GM12878 (cell line): ENCODE measurements around the gene ERCC2. TPM values are rescaled to one million over a fixed set of nuclear protein-coding genes. Genes with fewer than 3 reads are reported as not detected.

ENCODE experiments used
- ATAC-seq: fragments of 200-7000 bp; cut with Tn5 transposase; 3 replicates; pipeline ENCODE4 v1.9.1; 2020; ENCODE audit warnings: mild to moderate bottlenecking, moderate library complexity
- BruUV-seq: library from RNA; stranded (reverse); fragments of 400-500 nt; replicated peaks from 2 replicates; lab custom pipeline; 2021; lab: Mats Ljungman, UMichigan
- CTCF ChIA-PET: fragments of 300-600 bp; sonication (Branson Sonifier 250); formaldehyde crosslinking; extraction: SDS; loops from one replicate; lab custom pipeline; 2021; ENCODE audit warnings: inconsistent platforms; lab: Yijun Ruan, JAX
- POLR2A ChIA-PET: fragments of 350-600 bp; formaldehyde crosslinking; extraction: SDS; loops from one replicate; lab custom pipeline; 2021; ENCODE audit warnings: inconsistent platforms; lab: Charles Lee
- RAD21 ChIA-PET: fragments of 300-600 bp; sonication (Branson Sonifier 250); formaldehyde crosslinking; loops from one replicate; lab custom pipeline; 2023; ENCODE audit warnings: antibody characterized with exemption; ENCODE audit not compliant: unreplicated experiment; lab: Charles Lee
- SMC1A ChIA-PET: fragments of 300-600 bp; sonication (Branson Sonifier 250); formaldehyde crosslinking; loops from one replicate; lab custom pipeline; 2023; ENCODE audit not compliant: unreplicated experiment, uncharacterized antibody; lab: Charles Lee
- DNase-seq: peaks from one replicate; pipeline ENCODE4 v3.0.0-alpha.2; 2011; ENCODE audit warnings: low read depth, low spot score
- FAIRE-seq: peaks from 3 replicates; lab custom pipeline; 2011; peaks lifted over from hg19 to GRCh38; lab: Jason Lieb, UNC
- H2AFZ ChIP-seq: 2 replicates; pipeline ENCODE4 v1.6.0; 2011; ENCODE audit warnings: low read depth, low read length, control low read depth; ENCODE audit not compliant: control insufficient read depth
- H3K27ac ChIP-seq: 2 replicates; pipeline ENCODE4 v1.5.1; 2011; ENCODE audit warnings: control low read depth; ENCODE audit not compliant: control insufficient read depth, insufficient read depth
- H3K27me3 ChIP-seq, 2 experiments: replicated peaks in 1 of 2; 2 replicates each; pipeline versions ENCODE4 v1.6.0 to v1.6.1; 2011; ENCODE audit warnings: low read length in 1 of 2; ENCODE audit not compliant: control insufficient read depth in 2 of 2, insufficient read depth in 2 of 2
- H3K36me3 ChIP-seq, 2 experiments: 2 replicates each; pipeline ENCODE4 v1.5.1; 2011; ENCODE audit warnings: low read length in 1 of 2; ENCODE audit not compliant: control insufficient read depth in 2 of 2, insufficient read depth in 2 of 2
- H3K4me1 ChIP-seq: 2 replicates; pipeline ENCODE4 v1.6.1; 2011; ENCODE audit warnings: mild to moderate bottlenecking, low read length, moderate library complexity, mixed read lengths; ENCODE audit not compliant: control insufficient read depth, insufficient read depth
- H3K4me2 ChIP-seq: 2 replicates; pipeline ENCODE4 v1.6.0; 2011; ENCODE audit warnings: control low read depth; ENCODE audit not compliant: control insufficient read depth, insufficient read depth
- H3K4me3 ChIP-seq: fragments of 200-600 bp; sonication (generic); 2 replicates; pipeline ENCODE4 v1.5.1; 2016
- H3K79me2 ChIP-seq: 2 replicates; pipeline ENCODE4 v1.6.0; 2011; ENCODE audit warnings: low read length; ENCODE audit not compliant: control insufficient read depth, insufficient read depth
- H3K9ac ChIP-seq: 2 replicates; pipeline ENCODE4 v1.8.0; 2011; ENCODE audit warnings: low read length, control low read depth, mixed read lengths; ENCODE audit not compliant: control insufficient read depth, insufficient read depth
- H3K9me3 ChIP-seq: replicated peaks from 3 replicates; pipeline ENCODE4 v1.5.1; 2011; ENCODE audit warnings: mild to moderate bottlenecking, low read length; ENCODE audit not compliant: control insufficient read depth, insufficient read depth
- H4K20me1 ChIP-seq: 2 replicates; pipeline ENCODE4 v1.6.0; 2011; ENCODE audit not compliant: control insufficient read depth, insufficient read depth
- ASH2L ChIP-seq: fragments of 300-600, 200-600 bp; sonication (generic); IDR thresholded peaks from 2 replicates; pipeline ENCODE4 v1.6.1; 2017; ENCODE audit warnings: low read depth, mild to moderate bottlenecking, borderline replicate concordance
- ATF7 ChIP-seq: fragments of 450-650 bp; IDR thresholded peaks from 2 replicates; pipeline ENCODE4 v1.6.1; 2016; ENCODE audit warnings: low read depth, mild to moderate bottlenecking
- BRCA1 ChIP-seq: IDR thresholded peaks from 2 replicates; pipeline ENCODE4 v1.6.1; 2011; ENCODE audit warnings: low read depth, low read length, improper control_type of control experiment
- CBX3 ChIP-seq: fragments of 200-600 bp; sonication (generic); IDR thresholded peaks from 2 replicates; pipeline ENCODE4 v1.6.1; 2016; ENCODE audit warnings: low read depth, borderline replicate concordance
- CHD4 ChIP-seq: fragments of 200-600 bp; sonication (generic); IDR thresholded peaks from 2 replicates; pipeline ENCODE4 v1.6.1; 2016; ENCODE audit warnings: mild to moderate bottlenecking
- EGR1 ChIP-seq, 2 experiments: IDR thresholded peaks; 1 replicate in 1 of 2; 2 replicates in 1 of 2; pipeline ENCODE4 v1.6.1; 2011 to 2012; ENCODE audit warnings: low read depth in 2 of 2, low read length in 2 of 2, borderline replicate concordance in 1 of 2, mild to moderate bottlenecking in 1 of 2, moderate library complexity in 1 of 2
- EP300 ChIP-seq, 2 experiments: fragments of 150-350 bp in 1 of 2; IDR thresholded peaks; 2 replicates each; pipeline ENCODE4 v1.6.1; 2011 to 2012; ENCODE audit warnings: low read depth in 2 of 2, low read length in 2 of 2, borderline replicate concordance in 1 of 2, improper control_type of control experiment in 1 of 2, inconsistent platforms in 1 of 2; ENCODE audit not compliant: control insufficient read depth in 1 of 2
- KAT2A ChIP-seq: conservative IDR thresholded peaks from 2 replicates; pipeline ENCODE4 v1.6.1; 2011; ENCODE audit warnings: low read depth, low read length; ENCODE audit not compliant: control insufficient read depth
- MTA2 ChIP-seq: fragments of 450-650 bp; IDR thresholded peaks from 2 replicates; pipeline ENCODE4 v1.6.1; 2016; ENCODE audit warnings: low read depth, mild to moderate bottlenecking, moderate library complexity
- MTA3 ChIP-seq: IDR thresholded peaks from 2 replicates; pipeline ENCODE4 v1.6.1; 2012; ENCODE audit warnings: low read length, inconsistent platforms, borderline replicate concordance
- RAD51 ChIP-seq: fragments of 450-650 bp; IDR thresholded peaks from 2 replicates; pipeline ENCODE4 v1.6.1; 2016; ENCODE audit warnings: moderate library complexity, mild to moderate bottlenecking, inconsistent platforms
- SIN3A ChIP-seq: IDR thresholded peaks from 2 replicates; pipeline ENCODE4 v1.6.1; 2012; ENCODE audit warnings: low read depth, low read length, improper control_type of control experiment
- SKIL ChIP-seq: fragments of 450-650 bp; IDR thresholded peaks from 2 replicates; pipeline ENCODE4 v1.6.1; 2017; ENCODE audit warnings: mild to moderate bottlenecking, low read depth, inconsistent platforms; ENCODE audit not compliant: poor library complexity, severe bottlenecking
- SMAD5 ChIP-seq: IDR thresholded peaks from 2 replicates; pipeline ENCODE4 v1.6.1; 2016; ENCODE audit warnings: antibody characterized with exemption, low read depth
- SREBF2 ChIP-seq: IDR thresholded peaks from 2 replicates; pipeline ENCODE4 v1.6.1; 2012; ENCODE audit warnings: mild to moderate bottlenecking, low read length
- SUZ12 ChIP-seq: fragments of 200-600 bp; sonication (generic); IDR thresholded peaks from one replicate; pipeline ENCODE4 v1.6.1; 2018; ENCODE audit warnings: antibody characterized with exemption, mild to moderate bottlenecking; ENCODE audit not compliant: unreplicated experiment
- WRNIP1 ChIP-seq: IDR thresholded peaks from 2 replicates; pipeline ENCODE4 v1.6.1; 2011; ENCODE audit warnings: low read depth, low read length, improper control_type of control experiment, borderline replicate concordance
- ZNF217 ChIP-seq: fragments of 450-650 bp; IDR thresholded peaks from 2 replicates; pipeline ENCODE4 v1.6.1; 2017; ENCODE audit warnings: antibody characterized with exemption, mild to moderate bottlenecking
- ZNF592 ChIP-seq: fragments of 450-650 bp; IDR thresholded peaks from 2 replicates; pipeline ENCODE4 v1.6.1; 2017; ENCODE audit warnings: mild to moderate bottlenecking, moderate library complexity
- ZSCAN29 ChIP-seq: fragments of 450-650 bp; IDR thresholded peaks from 2 replicates; pipeline ENCODE4 v1.6.1; 2017; ENCODE audit warnings: mild to moderate bottlenecking, moderate library complexity
- WGBS: methylation state at CpG from one replicate; pipeline ENCODE4 v1.1.6; 2016; ENCODE audit warnings: low lambda C conversion rate; ENCODE audit not compliant: insufficient replicate concordance, insufficient coverage; ENCODE audit errors: missing lambda C conversion rate; 5-methylcytosine and 5-hydroxymethylcytosine counted together
- in situ Hi-C: fragments of 300-500 bp; cut with MboI; formaldehyde crosslinking; loops from 9 replicates; pipeline ENCODE4 v1.14.3; 2018; ENCODE audit warnings: mixed read lengths
- intact Hi-C: fragments of 100-400 bp; cut with micrococcal nuclease; formaldehyde crosslinking; loops from one replicate; pipeline ENCODE4 v1.14.2; 2022; ENCODE audit not compliant: unreplicated experiment
- polyA plus RNA-seq, 11 experiments: library from polyadenylated mRNA; depleted of rRNA in 4 of 11; unstranded in 6 of 11; stranded (reverse) in 5 of 11; fragments of >200 nt; fragmentation: Nextera tagmentation in 4 of 11; fragmentation: Illumina TruSeq in 1 of 11; extraction: Ambion mirVana in 4 of 11; extraction: Trizol in 1 of 11; gene quantifications; 1 replicate in 1 of 11; 2 replicates in 10 of 11; pipeline versions ENCODE4 v1.2.1 to v1.2.3, GENCODE V29; 2011 to 2016; ENCODE audit warnings: inconsistent platforms in 2 of 11, missing spikeins in 2 of 11, low read depth in 1 of 11
- total RNA-seq, 4 experiments: library from RNA; depleted of rRNA in 3 of 4; stranded (reverse); fragments of >200 nt in 3 of 4; fragmentation: Illumina TruSeq in 1 of 4; extraction: Trizol in 1 of 4; gene quantifications; 2 replicates each; pipeline versions ENCODE4 v1.2.1 to v1.2.3, GENCODE V29; 2013 to 2021

The ERCC2 gene
- total and polyA plus RNA-seq, 10 of the 15 experiments (the other 5 are each of a cell fraction or from before 2014, with no cell fraction given) = 1.3 to 40.1 (median 15.6) TPM

GRCh38 chr19:45315304-45315703, 55.1 kb downstream of the ERCC2 start:
- ChIA-PET POLR2A (no interaction called here), SMC1A (no interaction called here), CTCF (interaction anchor here (1.2 kb wide), 1 partner anchor 11 kb away, joined by 4 read pairs; no protein-coding TSS in a partner anchor), RAD21 (no interaction called here)
- no peaks in the 10 kb centered on the region; a peak in 1 of 4 replicates for H3K27me3 ChIP-seq
- DNase-seq (no peak), FAIRE-seq (no peak), ATAC-seq (no peak)
- H2AFZ ChIP-seq = no peak overlapping the region
- no TSS peak for BruUV-seq
- no peak overlapping the region for H3K27ac ChIP-seq
- H3K79me2 ChIP-seq = no peaks in the 10 kb centered on the region
- no peaks in the 10 kb centered on the region for H3K9me3 ChIP-seq
- no peak overlapping the region for H3K9ac ChIP-seq
- H3K4me2 ChIP-seq = no peak overlapping the region
- H3K4me1 ChIP-seq = no peaks in the 10 kb centered on the region
- 58% methylated on average over 21 of the region's 21 CpGs for WGBS
- intact Hi-C loops (no loop called here), in situ Hi-C loops (no loop called here)
- TF ChIP-seq EGR1 (IDR thresholded peaks at IDR 0.05; ENCODE audit: borderline replicate concordance in 1 of 2, low read depth in 2 of 2, low read length in 2 of 2) (no peak), WRNIP1 (no peak), SIN3A (no peak), SMAD5 (no peak), EP300 (IDR thresholded peaks at IDR 0.05; ENCODE audit: borderline replicate concordance in 1 of 2, control insufficient read depth in 1 of 2, low read depth in 2 of 2, low read length in 2 of 2) (no peak), RAD51 (no peak), MTA3 (no peak), CHD4 (no peak), ZNF217 (no peak), ASH2L (no peak), CBX3 (no peak), SREBF2 (no peak), ATF7 (no peak), BRCA1 (no peak), KAT2A (no peak), SKIL (no peak), ZNF592 (no peak), MTA2 (no peak), ZSCAN29 (no peak), SUZ12 (no peak)
- no peak overlapping the region for H3K4me3 ChIP-seq
- no peaks in the 10 kb centered on the region for H3K36me3 ChIP-seq
- no peaks in the 10 kb centered on the region for H4K20me1 ChIP-seq
